Forelimb muscle (tissue), 1 donor: ENCODE results near the gene EPG5. TPM values are rescaled to one million over a fixed set of nuclear protein-coding genes. Genes with fewer than 3 reads are reported as not detected.
"Not testable (repeated sequence)": the region's sequence is repeated elsewhere in the genome, so short reads cannot be mapped to it uniquely, and the experiment has no call there.

Experiments used
- DNase-seq: peaks from one replicate; pipeline ENCODE4 v3.0.0-alpha.2; 2013; ENCODE audit warnings: low read depth
- polyA plus RNA-seq: library from polyadenylated mRNA; unstranded; fragments of 120-200 nt; gene quantifications from one replicate; pipeline ENCODE4 v1.2.1, GENCODE V29; 2013; ENCODE audit not compliant: insufficient read length

EPG5 gene
- polyA plus RNA-seq, 1 donor, result 12.8 TPM

GRCh38 chr18:45871431-45872084 is 95.6 kb downstream of the EPG5 start:
- no peak for DNase-seq

- no peak for DNase-seq
Observed at GRCh38 chr18:45870419-45870818, 96.7 kb downstream of the EPG5 start.

GRCh38 chr18:45865466-45865865 is 101.7 kb downstream of the EPG5 start:
- no peak for DNase-seq

- DNase-seq, result no peak
Observed at GRCh38 chr18:45864081-45864480, 103.0 kb downstream of the EPG5 start.

GRCh38 chr18:45863469-45863868 is 103.7 kb downstream of the EPG5 start:
- DNase-seq, result no peak

- DNase-seq, result no peak
Observed at GRCh38 chr18:45861926-45862325, 105.2 kb downstream of the EPG5 start.

GRCh38 chr18:45860971-45861370 is 106.2 kb downstream of the EPG5 start:
- no peak for DNase-seq

- no peak for DNase-seq
Observed at GRCh38 chr18:45860492-45860891, 106.6 kb downstream of the EPG5 start.

GRCh38 chr18:45859334-45859733 is 107.8 kb downstream of the EPG5 start:
- DNase-seq, result no peak

- no peak for DNase-seq
Observed at GRCh38 chr18:45856531-45856930, 110.6 kb downstream of the EPG5 start.

GRCh38 chr18:45854036-45854586 is 113.0 kb downstream of the EPG5 start:
- no peak for DNase-seq

- no peak for DNase-seq
Observed at GRCh38 chr18:45852631-45853030, 114.5 kb downstream of the EPG5 start.

GRCh38 chr18:45851161-45851925 is 115.8 kb downstream of the EPG5 start:
- no peak for DNase-seq

- no peak for DNase-seq
Observed at GRCh38 chr18:45850021-45850420, 117.1 kb downstream of the EPG5 start.

- no peak for DNase-seq
Observed at GRCh38 chr18:45849529-45849928, 117.6 kb downstream of the EPG5 start.

GRCh38 chr18:45848643-45849042 is 118.5 kb downstream of the EPG5 start:
- DNase-seq, result not testable (repeated sequence)

- no peak for DNase-seq
Observed at GRCh38 chr18:45847119-45847518, 120.0 kb downstream of the EPG5 start.

GRCh38 chr18:45845410-45845809 is 121.7 kb downstream of the EPG5 start:
- no peak for DNase-seq

GRCh38 chr18:45844938-45845337 is 122.2 kb downstream of the EPG5 start:
- no peak for DNase-seq

- no peak for DNase-seq
Observed at GRCh38 chr18:45843019-45843418, 124.1 kb downstream of the EPG5 start.

GRCh38 chr18:45841765-45842442 is 125.2 kb downstream of the EPG5 start:
- no peak for DNase-seq

GRCh38 chr18:45841060-45841764 is 125.9 kb downstream of the EPG5 start:
- DNase-seq, result no peak
